Endothelial cell of umbilical vein (primary cell): ENCODE data around the gene DHX29. TPM values are rescaled to one million over a fixed set of nuclear protein-coding genes. Genes with fewer than 3 reads are reported as not detected.

Experiments
- BruUV-seq: library from RNA; stranded (reverse); fragments of 400-500 nt; replicated peaks from 2 replicates; lab custom pipeline; 2021; lab: Mats Ljungman, UMichigan
- CTCF ChIA-PET: fragments of 300-600, 350-600 bp; sonication (Branson Sonifier 250); formaldehyde crosslinking; loops from one replicate; lab custom pipeline; 2021; ENCODE audit warnings: antibody characterized with exemption, inconsistent platforms; lab: Charles Lee
- POLR2A ChIA-PET: fragments of 300-600, 350-600 bp; sonication (Branson Sonifier 250); formaldehyde crosslinking; loops from one replicate; lab custom pipeline; 2021; ENCODE audit warnings: antibody characterized with exemption, inconsistent platforms; lab: Charles Lee
- DNase-seq: peaks from one replicate; pipeline ENCODE4 v3.0.0-alpha.2; 2011; ENCODE audit warnings: low read depth, low spot score
- FAIRE-seq: peaks from 2 replicates; lab custom pipeline; 2011; peaks lifted over from hg19 to GRCh38; lab: Jason Lieb, UNC
- H2AFZ ChIP-seq: 2 replicates; pipeline ENCODE4 v1.6.0; 2012; ENCODE audit warnings: low read depth, low read length, control low read depth, inconsistent platforms
- H3K27ac ChIP-seq: 2 replicates; pipeline ENCODE4 v1.5.1; 2011; ENCODE audit warnings: low read depth, mild to moderate bottlenecking, control low read depth, low read length, moderate library complexity; ENCODE audit not compliant: insufficient read depth
- H3K27me3 ChIP-seq, 2 experiments: 2 replicates each; pipeline versions ENCODE4 v1.6.0 to v1.6.1; 2011; ENCODE audit warnings: low read length in 2 of 2, mixed read lengths in 1 of 2; ENCODE audit not compliant: control insufficient read depth in 2 of 2, insufficient read depth in 2 of 2
- H3K36me3 ChIP-seq, 2 experiments: 2 replicates in 1 of 2; 3 replicates in 1 of 2; pipeline ENCODE4 v1.5.1; 2011; ENCODE audit warnings: low read length in 2 of 2, mild to moderate bottlenecking in 1 of 2, moderate library complexity in 1 of 2; ENCODE audit not compliant: control insufficient read depth in 2 of 2, insufficient read depth in 2 of 2; ENCODE audit errors: extremely low read depth in 1 of 2
- H3K4me1 ChIP-seq: 3 replicates; pipeline ENCODE4 v1.5.1; 2011; ENCODE audit warnings: mild to moderate bottlenecking, low read length; ENCODE audit not compliant: control insufficient read depth, insufficient read depth; ENCODE audit errors: extremely low read depth
- H3K4me2 ChIP-seq: 2 replicates; pipeline ENCODE4 v1.6.1; 2011; ENCODE audit warnings: low read length, control low read depth, mixed read lengths; ENCODE audit not compliant: insufficient read depth
- H3K4me3 ChIP-seq, 3 experiments: fragments of 200-600 bp in 1 of 3; sonication (generic), shearing (Covaris generic) in 1 of 3; replicated peaks in 1 of 3; 2 replicates each; pipeline ENCODE4 v1.5.1; 2011 to 2016; ENCODE audit warnings: control low read depth in 3 of 3, low read length in 3 of 3, mild to moderate bottlenecking in 2 of 3, inconsistent platforms in 1 of 3, low read depth in 1 of 3, moderate library complexity in 1 of 3; ENCODE audit not compliant: insufficient read depth in 1 of 3
- H3K79me2 ChIP-seq: 2 replicates; pipeline ENCODE4 v1.6.0; 2012; ENCODE audit warnings: low read length, inconsistent platforms; ENCODE audit not compliant: control insufficient read depth, insufficient read depth
- H3K9ac ChIP-seq: replicated peaks from 2 replicates; pipeline ENCODE3; 2011; ENCODE audit warnings: low read length, control low read depth; ENCODE audit not compliant: insufficient read depth; ENCODE audit errors: extremely low read depth
- H3K9me1 ChIP-seq: replicated peaks from 3 replicates; pipeline ENCODE4 v1.6.0; 2011; ENCODE audit warnings: mild to moderate bottlenecking, low read length; ENCODE audit not compliant: control insufficient read depth, insufficient read depth; ENCODE audit errors: extremely low read depth
- H3K9me3 ChIP-seq: replicated peaks from 2 replicates; pipeline ENCODE4 v1.5.1; 2012; ENCODE audit warnings: low read length, inconsistent platforms; ENCODE audit not compliant: control insufficient read depth, insufficient read depth
- H4K20me1 ChIP-seq: replicated peaks from 2 replicates; pipeline ENCODE3; 2011; ENCODE audit warnings: mild to moderate bottlenecking, low read length; ENCODE audit not compliant: control insufficient read depth, insufficient read depth; ENCODE audit errors: extremely low read depth
- EZH2 ChIP-seq: IDR thresholded peaks from 2 replicates; pipeline ENCODE4 v1.6.1; 2012; ENCODE audit warnings: borderline replicate concordance, low read depth, mild to moderate bottlenecking, moderate library complexity, low read length, inconsistent platforms; ENCODE audit not compliant: severe bottlenecking
- FOS ChIP-seq: IDR thresholded peaks from 2 replicates; pipeline ENCODE4 v1.6.1; 2011; ENCODE audit warnings: mild to moderate bottlenecking, low read length, moderate library complexity, borderline replicate concordance; ENCODE audit not compliant: insufficient read depth
- GATA2 ChIP-seq: IDR thresholded peaks from 2 replicates; pipeline ENCODE4 v1.7.0; 2011; ENCODE audit warnings: low read depth, mild to moderate bottlenecking, moderate library complexity, mixed read lengths, low read length; ENCODE audit not compliant: insufficient read length, insufficient read depth
- JUN ChIP-seq: IDR thresholded peaks from 2 replicates; pipeline ENCODE4 v1.6.1; 2011; ENCODE audit warnings: borderline replicate concordance, low read depth; ENCODE audit not compliant: insufficient read length, insufficient read depth
- MYC ChIP-seq: IDR thresholded peaks from one replicate; pipeline ENCODE4 v1.6.1; 2011; ENCODE audit warnings: mild to moderate bottlenecking, low read depth, low read length
- POLR2A ChIP-seq: IDR thresholded peaks from 2 replicates; pipeline ENCODE4 v1.6.1; 2012; ENCODE audit warnings: low read depth, mild to moderate bottlenecking, control low read depth, low read length
- POLR2AphosphoS5 ChIP-seq: IDR thresholded peaks from 2 replicates; pipeline ENCODE4 v1.6.1; 2012; ENCODE audit warnings: low read depth, mild to moderate bottlenecking, control low read depth, low read length, moderate library complexity; ENCODE audit not compliant: insufficient read depth
- dilution Hi-C: fragments of 300-500 bp; cut with MboI; formaldehyde crosslinking; loops from one replicate; pipeline ENCODE4 v1.15.0; 2019; ENCODE audit warnings: low sequenced_read_pairs; ENCODE audit not compliant: extremely low pct_ligation_motif_present
- intact Hi-C: fragments of 100-400 bp; cut with micrococcal nuclease; formaldehyde crosslinking; loops from one replicate; pipeline ENCODE4 v1.10.0; 2022
- polyA plus RNA-seq, 4 experiments: library from polyadenylated mRNA; depleted of rRNA in 3 of 4; stranded (reverse) in 3 of 4; unstranded in 1 of 4; fragments of >200 nt; gene quantifications; 2 replicates each; pipeline versions ENCODE4 v1.2.1 to v1.2.3, GENCODE V29; 2011 to 2012; ENCODE audit warnings: missing spikeins in 1 of 4
- total RNA-seq: library from RNA; stranded (reverse); gene quantifications from 2 replicates; pipeline ENCODE4 v1.2.3, GENCODE V29; 2021
- TF ChIP-seq, protein P1 (sequence below): IDR thresholded peaks from 2 replicates; pipeline ENCODE4 v1.6.1; 2011; ENCODE audit not compliant: insufficient read depth, insufficient read length
- TF ChIP-seq, protein P2 (sequence below), 2 donors: IDR thresholded peaks; 1 replicate in 1 of 2; 2 replicates in 1 of 2; pipeline ENCODE4 v1.5.1; 2011; ENCODE audit warnings: low read length in 2 of 2, mild to moderate bottlenecking in 2 of 2, moderate library complexity in 2 of 2, control low read depth in 1 of 2, inconsistent platforms in 1 of 2, low read depth in 1 of 2; ENCODE audit not compliant: insufficient read depth in 1 of 2; ENCODE audit errors: extremely low read depth in 1 of 2

DHX29 gene
- total and polyA plus RNA-seq, 2 donors (not counting 3 experiments of a cell fraction or from before 2014, with no cell fraction given), result 4.7 to 32.8 TPM

DNA sequence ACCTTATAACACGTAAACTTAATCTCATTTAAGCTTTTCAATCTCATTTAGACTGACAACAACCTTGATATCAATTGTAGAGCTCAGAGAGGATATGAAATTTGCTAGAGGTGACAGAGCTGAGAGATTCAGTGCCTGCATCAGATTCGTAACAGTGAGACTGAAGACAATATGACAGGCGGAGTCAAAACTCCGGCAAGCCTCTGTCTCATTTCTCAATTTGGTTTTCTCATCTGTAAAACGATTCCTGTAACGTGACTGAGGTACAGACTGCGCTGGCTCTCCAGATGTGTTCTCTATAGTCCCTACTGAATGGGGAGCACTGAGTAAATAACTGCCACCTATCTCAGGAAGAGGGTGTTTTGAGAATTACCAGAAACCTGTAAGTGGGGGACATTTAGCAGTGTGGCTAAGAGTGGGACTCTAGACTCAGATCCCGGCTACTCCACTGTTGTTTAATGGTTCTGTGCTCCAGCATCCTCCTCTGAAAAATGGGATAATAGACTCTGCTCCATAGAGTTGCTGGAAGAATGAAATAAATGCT, 77.3 kb downstream of the DHX29 start:
- CTCF ChIA-PET, result interaction anchor here (1.6 kb wide), 1 partner anchor 10 kb away, joined by 4 read pairs; no protein-coding TSS in a partner anchor
- dilution Hi-C loops (loop anchor here (10.0 kb wide), 1 partner anchor 65 kb away; the partner anchor contains the start of gene GPX8), intact Hi-C loops (loop anchor here (5.0 kb wide), 2 partner anchors 77 to 302 kb away; partner anchors contain the start of genes DHX29, MTREX and PLPP1)
- Histone ChIP-seq H3K4me3 (no peak overlapping the region), H3K9ac (no peak overlapping the region), H3K9me1 (no peaks in the 10 kb centered on the region), H3K36me3 (no peaks in the 10 kb centered on the region), H3K4me1 (peaks cover 29% of the 10 kb centered on the region), H3K27me3 (peaks cover 64 to 74% of the 10 kb centered on the region in 2 experiments), H2AFZ (no peak overlapping the region), H3K27ac (no peak overlapping the region), H3K9me3 (no peaks in the 10 kb centered on the region), H4K20me1 (no peaks in the 10 kb centered on the region), H3K79me2 (no peaks in the 10 kb centered on the region), H3K4me2 (no peak overlapping the region)
- POLR2A ChIA-PET, result no interaction called here
- BruUV-seq, result no TSS peak
- DNase-seq (no peak), FAIRE-seq (no peak)
- TF ChIP-seq FOS (no peak), EZH2 (no peak), POLR2AphosphoS5 (no peak), MYC (no peak), JUN (no peak), GATA2 (no peak), POLR2A (no peak)
- TF ChIP-seq, protein P1, sequence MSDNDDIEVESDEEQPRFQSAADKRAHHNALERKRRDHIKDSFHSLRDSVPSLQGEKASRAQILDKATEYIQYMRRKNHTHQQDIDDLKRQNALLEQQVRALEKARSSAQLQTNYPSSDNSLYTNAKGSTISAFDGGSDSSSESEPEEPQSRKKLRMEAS, result no peak
- TF ChIP-seq, protein P2, sequence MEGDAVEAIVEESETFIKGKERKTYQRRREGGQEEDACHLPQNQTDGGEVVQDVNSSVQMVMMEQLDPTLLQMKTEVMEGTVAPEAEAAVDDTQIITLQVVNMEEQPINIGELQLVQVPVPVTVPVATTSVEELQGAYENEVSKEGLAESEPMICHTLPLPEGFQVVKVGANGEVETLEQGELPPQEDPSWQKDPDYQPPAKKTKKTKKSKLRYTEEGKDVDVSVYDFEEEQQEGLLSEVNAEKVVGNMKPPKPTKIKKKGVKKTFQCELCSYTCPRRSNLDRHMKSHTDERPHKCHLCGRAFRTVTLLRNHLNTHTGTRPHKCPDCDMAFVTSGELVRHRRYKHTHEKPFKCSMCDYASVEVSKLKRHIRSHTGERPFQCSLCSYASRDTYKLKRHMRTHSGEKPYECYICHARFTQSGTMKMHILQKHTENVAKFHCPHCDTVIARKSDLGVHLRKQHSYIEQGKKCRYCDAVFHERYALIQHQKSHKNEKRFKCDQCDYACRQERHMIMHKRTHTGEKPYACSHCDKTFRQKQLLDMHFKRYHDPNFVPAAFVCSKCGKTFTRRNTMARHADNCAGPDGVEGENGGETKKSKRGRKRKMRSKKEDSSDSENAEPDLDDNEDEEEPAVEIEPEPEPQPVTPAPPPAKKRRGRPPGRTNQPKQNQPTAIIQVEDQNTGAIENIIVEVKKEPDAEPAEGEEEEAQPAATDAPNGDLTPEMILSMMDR (IDR thresholded peaks at IDR 0.05; ENCODE audit: extremely low read depth in 1 of 2, insufficient read depth in 1 of 2, low read depth in 1 of 2, low read length in 2 of 2), result no peak
